ENCODE data around the gene RAB9A.

DNA sequence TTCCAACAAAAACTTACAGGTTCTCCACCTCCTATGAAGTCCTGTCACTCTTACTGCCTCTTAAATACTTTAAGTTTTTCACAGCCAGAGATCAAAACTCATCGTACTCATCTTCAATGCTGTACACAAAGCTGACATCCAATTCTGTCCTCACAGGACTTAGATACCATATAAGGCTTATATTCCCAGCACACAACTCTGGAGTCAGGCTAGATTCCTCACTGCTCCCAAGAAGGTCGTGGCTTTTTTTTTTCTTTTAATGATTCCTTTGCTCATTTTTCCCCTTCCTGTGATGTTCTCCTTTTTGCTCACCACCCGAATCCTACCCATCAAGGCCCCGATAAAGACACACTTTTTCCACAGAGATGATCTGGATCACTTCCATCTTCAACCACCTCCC is 44.6 kb downstream of the RAB9A start:
- TF ChIP-seq CTCF (conservative IDR thresholded peaks at IDR 0.05; ENCODE audit: low read length) (no peak), EZH2phosphoT487 (IDR thresholded peaks at IDR 0.05; ENCODE audit: borderline replicate concordance) (no peak)

All from Loucy (cell line).